ENCODE measurements around the gene REV3L. TPM values are rescaled to one million over a fixed set of nuclear protein-coding genes. Genes with fewer than 3 reads are reported as not detected.
A peak's percentile ranks its signal among the peaks of the same experiment; 100 is the strongest.

Gene REV3L
- polyA plus RNA-seq, 2 of the 4 experiments (the other 2 are of a cell fraction): 4.1 to 12.4 TPM

DNA sequence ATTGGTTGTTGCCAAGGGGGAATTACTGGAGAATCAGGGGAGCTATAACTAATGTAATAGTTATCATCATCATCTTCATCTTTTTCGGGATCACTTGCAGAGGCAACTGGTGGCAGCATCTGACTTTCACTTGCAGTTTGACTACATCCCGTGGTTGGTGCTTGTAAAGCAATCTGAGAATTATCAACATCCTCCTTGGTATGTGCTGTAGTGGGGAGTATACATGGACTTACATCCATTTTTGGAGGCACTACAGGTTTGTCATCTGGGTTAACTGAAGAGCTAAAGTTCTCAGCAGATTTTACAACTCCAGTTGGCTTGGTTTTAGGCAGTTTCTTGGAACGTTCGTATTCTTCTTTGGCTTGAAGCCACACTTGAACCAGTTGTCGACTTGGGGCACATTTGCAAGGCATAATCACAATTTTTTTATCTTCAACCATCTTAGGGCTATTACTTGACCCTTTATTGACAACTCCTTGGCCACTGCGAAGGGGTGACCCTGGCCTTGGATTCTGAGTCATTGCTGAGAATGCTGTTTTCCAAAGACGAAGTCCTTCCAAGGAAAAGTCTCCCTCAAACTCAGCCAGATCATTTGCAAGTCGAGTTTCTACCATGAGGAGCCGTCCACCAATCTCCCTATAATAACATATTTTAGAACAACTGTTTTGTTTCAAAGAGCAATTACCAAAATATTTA is 115.5 kb downstream of the REV3L start:
- Histone ChIP-seq H3K4me2 (no peak overlapping the region), H3K4me3 (no peak overlapping the region), H3K4me1 (no peaks in the 10 kb centered on the region), H3K27ac (no peak overlapping the region), H3K9me3 (no peaks in the 10 kb centered on the region)
- WGBS (ENCODE audit: missing lambda C conversion rate): 91% methylated on average over 9 of the region's 9 CpGs
- ChIA-PET CTCF (interaction anchor here (0.8 to 0.9 kb wide), 2 partner anchors 304 to 676 kb away, joined by 3 read pairs; no protein-coding TSS in a partner anchor), POLR2A (no interaction called here)
- no peak for ATAC-seq
- FAIRE-seq: no peak
- TF ChIP-seq CHD4 (IDR thresholded peaks at IDR 0.05; ENCODE audit: borderline replicate concordance): no peak
- TF ChIP-seq RAD21 (conservative IDR thresholded peaks at IDR 0.05 in 1 of 2, IDR thresholded peaks at IDR 0.05 in 1 of 2): no peak
- TF ChIP-seq MYC (IDR thresholded peaks at IDR 0.05; ENCODE audit: borderline replicate concordance, low read length): no peak
- no peak for TF ChIP-seq HOXB13 (CRISPR knock-in tag; IDR thresholded peaks at IDR 0.05; ENCODE audit: low read depth)
- TF ChIP-seq BHLHE40 (IDR thresholded peaks at IDR 0.05; ENCODE audit: low read depth, low read length): no peak
- DNase-seq (ENCODE audit: low read depth in 1 of 2, low spot score in 1 of 2): no peak

DNA sequence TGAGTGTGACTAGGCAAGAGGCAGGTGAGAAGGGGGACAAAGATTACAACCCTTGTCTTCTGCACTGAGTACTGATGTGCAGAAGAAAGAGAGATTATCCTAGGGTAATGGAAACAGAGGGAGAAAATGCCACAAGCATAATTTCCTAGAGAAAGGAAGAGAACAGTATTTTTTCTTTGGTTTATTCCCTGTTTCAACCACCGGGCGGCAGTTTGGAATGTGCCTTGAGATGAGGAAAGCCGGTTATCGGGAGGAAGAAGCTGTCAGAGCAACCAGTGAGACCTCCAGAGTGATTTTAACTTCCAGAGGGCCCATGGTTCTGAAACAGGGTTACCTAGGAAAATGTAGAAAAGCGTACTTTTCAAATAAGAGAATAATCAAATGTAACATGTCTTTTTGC is 121.4 kb downstream of the REV3L start:
- FAIRE-seq (no peak), DNase-seq (ENCODE audit: low read depth in 1 of 2, low spot score in 1 of 2) (peak; percentile 3 to 27), ATAC-seq (peak in 1 of 2 experiments; percentile 66; a peak in 2 of 6 replicates)
- Histone ChIP-seq H3K27ac (no peak overlapping the region), H3K4me1 (peaks cover 19% of the 10 kb centered on the region; the same call in 2 of the 3 replicates), H3K9me3 (no peaks in the 10 kb centered on the region), H3K4me3 (no peak overlapping the region), H3K4me2 (no peak overlapping the region)
- POLR2A ChIA-PET: no interaction called here
- 39% methylated on average over 5 of the region's 5 CpGs for WGBS (ENCODE audit: missing lambda C conversion rate)
- CTCF ChIA-PET: interaction anchor here (0.8 to 1.2 kb wide), 3 partner anchors 14 to 238 kb away, joined by 5 read pairs; no protein-coding TSS in a partner anchor
- TF ChIP-seq, protein P1, sequence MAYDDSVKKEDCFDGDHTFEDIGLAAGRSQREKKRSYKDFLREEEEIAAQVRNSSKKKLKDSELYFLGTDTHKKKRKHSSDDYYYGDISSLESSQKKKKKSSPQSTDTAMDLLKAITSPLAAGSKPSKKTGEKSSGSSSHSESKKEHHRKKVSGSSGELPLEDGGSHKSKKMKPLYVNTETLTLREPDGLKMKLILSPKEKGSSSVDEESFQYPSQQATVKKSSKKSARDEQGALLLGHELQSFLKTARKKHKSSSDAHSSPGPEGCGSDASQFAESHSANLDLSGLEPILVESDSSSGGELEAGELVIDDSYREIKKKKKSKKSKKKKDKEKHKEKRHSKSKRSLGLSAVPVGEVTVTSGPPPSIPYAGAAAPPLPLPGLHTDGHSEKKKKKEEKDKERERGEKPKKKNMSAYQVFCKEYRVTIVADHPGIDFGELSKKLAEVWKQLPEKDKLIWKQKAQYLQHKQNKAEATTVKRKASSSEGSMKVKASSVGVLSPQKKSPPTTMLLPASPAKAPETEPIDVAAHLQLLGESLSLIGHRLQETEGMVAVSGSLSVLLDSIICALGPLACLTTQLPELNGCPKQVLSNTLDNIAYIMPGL (CRISPR knock-in tag; IDR thresholded peaks at IDR 0.05; ENCODE audit: borderline replicate concordance): no peak
- TF ChIP-seq RAD21 (conservative IDR thresholded peaks at IDR 0.05 in 1 of 2, IDR thresholded peaks at IDR 0.05 in 1 of 2): peak; percentile 40 to 46; a peak in 3 of 5 replicates
- TF ChIP-seq, protein P2, sequence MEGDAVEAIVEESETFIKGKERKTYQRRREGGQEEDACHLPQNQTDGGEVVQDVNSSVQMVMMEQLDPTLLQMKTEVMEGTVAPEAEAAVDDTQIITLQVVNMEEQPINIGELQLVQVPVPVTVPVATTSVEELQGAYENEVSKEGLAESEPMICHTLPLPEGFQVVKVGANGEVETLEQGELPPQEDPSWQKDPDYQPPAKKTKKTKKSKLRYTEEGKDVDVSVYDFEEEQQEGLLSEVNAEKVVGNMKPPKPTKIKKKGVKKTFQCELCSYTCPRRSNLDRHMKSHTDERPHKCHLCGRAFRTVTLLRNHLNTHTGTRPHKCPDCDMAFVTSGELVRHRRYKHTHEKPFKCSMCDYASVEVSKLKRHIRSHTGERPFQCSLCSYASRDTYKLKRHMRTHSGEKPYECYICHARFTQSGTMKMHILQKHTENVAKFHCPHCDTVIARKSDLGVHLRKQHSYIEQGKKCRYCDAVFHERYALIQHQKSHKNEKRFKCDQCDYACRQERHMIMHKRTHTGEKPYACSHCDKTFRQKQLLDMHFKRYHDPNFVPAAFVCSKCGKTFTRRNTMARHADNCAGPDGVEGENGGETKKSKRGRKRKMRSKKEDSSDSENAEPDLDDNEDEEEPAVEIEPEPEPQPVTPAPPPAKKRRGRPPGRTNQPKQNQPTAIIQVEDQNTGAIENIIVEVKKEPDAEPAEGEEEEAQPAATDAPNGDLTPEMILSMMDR (IDR thresholded peaks at IDR 0.05): peak; percentile 46
- TF ChIP-seq SMC3 (IDR thresholded peaks at IDR 0.05): peak; percentile 64

DNA sequence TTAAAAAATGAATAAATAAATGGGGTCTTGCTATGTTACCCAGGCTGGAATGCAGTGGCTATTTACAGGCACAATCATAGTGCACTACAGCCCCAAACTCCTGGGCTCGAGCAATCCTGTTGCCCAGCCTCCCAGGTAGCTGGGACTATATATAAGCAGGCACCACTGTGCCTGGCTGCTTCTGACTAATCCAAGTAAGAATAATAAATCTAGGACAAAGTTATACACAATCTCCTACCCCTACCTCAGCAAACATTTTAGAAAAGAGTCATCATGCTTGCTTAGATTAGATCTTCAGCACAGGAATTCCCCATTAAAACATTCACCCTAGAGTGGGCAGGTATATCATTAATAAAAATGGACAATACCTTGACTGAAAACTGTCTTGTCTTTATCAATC is 124.6 kb downstream of the REV3L start:
- WGBS (ENCODE audit: missing lambda C conversion rate): 20% methylated on average over 1 of the region's 1 CpG
- POLR2A ChIA-PET: no interaction called here
- ATAC-seq (peak in 1 of 2 experiments; percentile 42; a peak in 1 of 6 replicates), DNase-seq (ENCODE audit: low read depth in 1 of 2, low spot score in 1 of 2) (no peak), FAIRE-seq (no peak)
- no peak overlapping the region for H3K4me2 ChIP-seq
- H3K4me3 ChIP-seq: no peak overlapping the region
- no peaks in the 10 kb centered on the region for H3K9me3 ChIP-seq
- TF ChIP-seq CBX2 (IDR thresholded peaks at IDR 0.05; ENCODE audit: borderline replicate concordance, low read depth) (no peak), EHMT2 (IDR thresholded peaks at IDR 0.05; ENCODE audit: low read depth) (no peak), EHF (CRISPR knock-in tag; IDR thresholded peaks at IDR 0.05) (no peak), EP300 (IDR thresholded peaks at IDR 0.05) (no peak), HOXB5 (CRISPR knock-in tag; IDR thresholded peaks at IDR 0.05) (no peak), ESRRA (IDR thresholded peaks at IDR 0.05; ENCODE audit: borderline replicate concordance, low read length) (no peak), SMC3 (IDR thresholded peaks at IDR 0.05) (no peak)
- TF ChIP-seq, protein P3, sequence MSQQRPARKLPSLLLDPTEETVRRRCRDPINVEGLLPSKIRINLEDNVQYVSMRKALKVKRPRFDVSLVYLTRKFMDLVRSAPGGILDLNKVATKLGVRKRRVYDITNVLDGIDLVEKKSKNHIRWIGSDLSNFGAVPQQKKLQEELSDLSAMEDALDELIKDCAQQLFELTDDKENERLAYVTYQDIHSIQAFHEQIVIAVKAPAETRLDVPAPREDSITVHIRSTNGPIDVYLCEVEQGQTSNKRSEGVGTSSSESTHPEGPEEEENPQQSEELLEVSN (IDR thresholded peaks at IDR 0.05; ENCODE audit: borderline replicate concordance, low read depth): no peak
- TF ChIP-seq, protein P4, sequence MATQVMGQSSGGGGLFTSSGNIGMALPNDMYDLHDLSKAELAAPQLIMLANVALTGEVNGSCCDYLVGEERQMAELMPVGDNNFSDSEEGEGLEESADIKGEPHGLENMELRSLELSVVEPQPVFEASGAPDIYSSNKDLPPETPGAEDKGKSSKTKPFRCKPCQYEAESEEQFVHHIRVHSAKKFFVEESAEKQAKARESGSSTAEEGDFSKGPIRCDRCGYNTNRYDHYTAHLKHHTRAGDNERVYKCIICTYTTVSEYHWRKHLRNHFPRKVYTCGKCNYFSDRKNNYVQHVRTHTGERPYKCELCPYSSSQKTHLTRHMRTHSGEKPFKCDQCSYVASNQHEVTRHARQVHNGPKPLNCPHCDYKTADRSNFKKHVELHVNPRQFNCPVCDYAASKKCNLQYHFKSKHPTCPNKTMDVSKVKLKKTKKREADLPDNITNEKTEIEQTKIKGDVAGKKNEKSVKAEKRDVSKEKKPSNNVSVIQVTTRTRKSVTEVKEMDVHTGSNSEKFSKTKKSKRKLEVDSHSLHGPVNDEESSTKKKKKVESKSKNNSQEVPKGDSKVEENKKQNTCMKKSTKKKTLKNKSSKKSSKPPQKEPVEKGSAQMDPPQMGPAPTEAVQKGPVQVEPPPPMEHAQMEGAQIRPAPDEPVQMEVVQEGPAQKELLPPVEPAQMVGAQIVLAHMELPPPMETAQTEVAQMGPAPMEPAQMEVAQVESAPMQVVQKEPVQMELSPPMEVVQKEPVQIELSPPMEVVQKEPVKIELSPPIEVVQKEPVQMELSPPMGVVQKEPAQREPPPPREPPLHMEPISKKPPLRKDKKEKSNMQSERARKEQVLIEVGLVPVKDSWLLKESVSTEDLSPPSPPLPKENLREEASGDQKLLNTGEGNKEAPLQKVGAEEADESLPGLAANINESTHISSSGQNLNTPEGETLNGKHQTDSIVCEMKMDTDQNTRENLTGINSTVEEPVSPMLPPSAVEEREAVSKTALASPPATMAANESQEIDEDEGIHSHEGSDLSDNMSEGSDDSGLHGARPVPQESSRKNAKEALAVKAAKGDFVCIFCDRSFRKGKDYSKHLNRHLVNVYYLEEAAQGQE (IDR thresholded peaks at IDR 0.05): no peak
- H3K4me1 ChIP-seq: peaks cover 26% of the 10 kb centered on the region; the same call in 2 of the 3 replicates
- no peak overlapping the region for H3K27ac ChIP-seq
- CTCF ChIA-PET: interaction anchor here (1.2 kb wide), 1 partner anchor 12 kb away, joined by 3 read pairs; no protein-coding TSS in a partner anchor

All from A549 (cell line).